NCI-H2107 treated with DMSO at 0.1 percent for 48 hours (cell line): ENCODE measurements around the gene FHOD3.
A peak's percentile ranks its signal among the peaks of the same experiment; 100 is the strongest.

Experiments
- DNase-seq: peaks from one replicate; lab custom pipeline; 2025; ENCODE audit not compliant: unreplicated experiment; lab: John Stamatoyannopoulos, UW

FHOD3 gene

GRCh38 chr18:36403896-36404820 lies 106.6 kb downstream of the FHOD3 start:
- peak; percentile 16 for DNase-seq

- DNase-seq: no peak
Measured at GRCh38 chr18:36405611-36406010, 108.1 kb downstream of the FHOD3 start.

DNA sequence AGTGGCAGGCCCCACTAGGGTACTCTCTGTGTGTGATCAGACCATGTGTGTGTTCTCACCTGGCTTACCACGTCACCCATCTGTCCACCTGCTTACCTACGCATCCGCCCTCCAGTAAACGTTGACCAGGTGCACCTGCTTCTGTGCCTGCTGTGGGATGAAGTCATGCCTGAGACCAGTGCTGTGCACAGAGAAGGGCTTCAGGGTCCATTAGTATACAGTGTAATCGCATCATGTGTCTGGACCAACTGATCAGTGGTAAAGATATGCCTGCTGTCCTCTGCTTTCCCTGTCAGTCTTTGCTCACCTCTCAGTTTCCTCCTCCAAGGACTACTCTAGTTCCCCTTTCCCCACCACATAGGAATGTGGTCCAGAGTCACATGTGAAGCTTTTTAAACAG lies 109.3 kb downstream of the FHOD3 start:
- peak; percentile 80 for DNase-seq

DNA sequence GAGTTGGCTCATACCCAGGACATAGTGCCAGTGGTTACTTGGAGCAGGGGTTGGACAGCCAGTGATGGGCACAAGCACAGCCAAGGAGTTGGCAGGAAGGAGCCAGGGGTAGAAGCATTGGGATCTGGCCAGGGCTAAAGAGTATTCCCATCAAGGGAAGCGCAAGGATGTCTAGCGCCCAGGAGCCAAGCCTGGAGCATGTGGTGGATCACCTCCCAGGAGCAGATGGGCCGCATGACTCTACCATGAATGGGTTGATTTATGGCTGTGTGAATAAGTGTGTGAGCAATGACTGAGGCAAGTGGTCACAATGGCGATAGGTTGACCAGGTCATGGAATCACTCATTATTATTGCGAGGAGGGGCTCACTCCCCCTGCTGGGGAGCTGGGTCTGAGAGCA lies 111.1 kb downstream of the FHOD3 start:
- no peak for DNase-seq

- no peak for DNase-seq
Measured at GRCh38 chr18:36409779-36410178, 112.3 kb downstream of the FHOD3 start.

- no peak for DNase-seq
Measured at GRCh38 chr18:36410346-36410745, 112.8 kb downstream of the FHOD3 start.

DNA sequence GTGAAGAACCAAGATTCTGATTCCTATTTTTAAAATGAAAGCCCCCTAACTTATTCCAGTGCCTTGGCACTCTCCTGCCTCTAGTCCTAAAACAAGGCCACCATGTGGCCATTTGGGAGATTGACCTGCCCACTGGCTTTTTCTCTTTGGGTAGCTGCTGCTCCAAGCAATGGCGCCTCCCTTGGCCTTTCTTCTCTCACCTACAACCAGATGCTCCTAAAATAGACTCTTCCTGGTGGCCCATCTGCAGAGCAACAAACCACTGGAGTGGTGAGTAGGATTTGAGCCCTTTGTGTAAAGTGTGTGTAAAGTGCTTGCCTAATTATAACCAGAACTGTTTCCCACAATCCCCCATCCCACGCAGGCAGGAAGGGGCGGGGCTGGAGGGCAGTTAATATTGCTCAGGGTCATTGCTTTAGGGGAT lies 114.2 kb downstream of the FHOD3 start:
- peak; percentile 30 for DNase-seq

GRCh38 chr18:36412778-36413177 lies 115.3 kb downstream of the FHOD3 start:
- no peak for DNase-seq

GRCh38 chr18:36415171-36415570 lies 117.7 kb downstream of the FHOD3 start:
- no peak for DNase-seq

GRCh38 chr18:36415625-36416024 lies 118.1 kb downstream of the FHOD3 start:
- DNase-seq: no peak

GRCh38 chr18:36419188-36419899 lies 121.8 kb downstream of the FHOD3 start:
- no peak for DNase-seq

DNA sequence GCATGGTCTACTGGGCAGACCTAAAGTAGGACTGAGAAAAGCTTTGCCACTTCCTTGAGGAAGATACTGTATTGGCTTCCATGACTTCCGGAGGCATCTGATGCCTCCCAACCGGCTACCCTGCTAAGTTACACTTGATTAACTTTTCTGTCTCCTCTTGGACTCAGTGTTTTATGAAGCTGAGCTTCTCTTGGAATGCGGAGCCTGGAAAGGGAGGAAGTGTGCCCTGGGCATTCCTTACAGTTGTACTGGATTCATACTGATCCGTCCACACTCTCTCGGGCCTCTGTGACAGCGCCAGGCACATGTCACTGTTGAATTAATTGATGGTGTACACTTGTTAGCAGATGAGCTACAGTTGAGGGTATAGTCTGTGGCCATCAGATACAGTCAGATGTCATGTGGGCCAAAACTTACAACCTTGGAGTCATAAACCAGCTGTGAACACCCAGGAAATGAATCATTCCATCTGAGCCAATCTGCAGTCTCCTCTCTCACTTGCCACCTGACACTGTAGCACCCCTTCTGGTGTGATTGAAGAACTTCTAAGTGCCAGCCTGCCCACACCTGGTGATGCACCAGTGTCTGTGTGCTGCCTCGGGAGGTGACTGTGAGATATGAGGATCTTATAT lies 122.5 kb downstream of the FHOD3 start:
- DNase-seq: peak; percentile 33

- no peak for DNase-seq
Measured at GRCh38 chr18:36420826-36421225, 123.3 kb downstream of the FHOD3 start.

- no peak for DNase-seq
Measured at GRCh38 chr18:36424741-36425142, 127.2 kb downstream of the FHOD3 start.

- no peak for DNase-seq
Measured at GRCh38 chr18:36427369-36427768, 129.9 kb downstream of the FHOD3 start.

DNA sequence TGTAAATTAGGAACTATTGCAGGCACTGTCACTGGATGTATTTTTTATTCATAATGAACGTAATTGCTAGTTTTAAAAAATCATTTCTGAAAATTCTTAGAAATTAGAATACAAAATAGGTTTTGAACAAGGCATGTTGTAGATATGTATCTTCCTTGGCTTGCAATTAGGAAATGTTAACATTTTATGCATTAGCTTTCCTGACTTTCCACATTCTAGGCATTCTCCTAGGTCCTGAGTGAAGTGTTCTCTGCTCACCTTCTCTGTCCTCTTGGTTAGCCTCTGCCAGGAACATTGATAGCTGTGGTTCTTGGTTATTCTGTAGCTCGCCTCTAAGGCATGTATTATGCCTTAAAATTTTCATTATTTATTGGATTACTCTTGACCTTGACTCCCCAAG lies 130.3 kb downstream of the FHOD3 start:
- no peak for DNase-seq

GRCh38 chr18:36428431-36429029 lies 131.0 kb downstream of the FHOD3 start:
- no peak for DNase-seq

DNA sequence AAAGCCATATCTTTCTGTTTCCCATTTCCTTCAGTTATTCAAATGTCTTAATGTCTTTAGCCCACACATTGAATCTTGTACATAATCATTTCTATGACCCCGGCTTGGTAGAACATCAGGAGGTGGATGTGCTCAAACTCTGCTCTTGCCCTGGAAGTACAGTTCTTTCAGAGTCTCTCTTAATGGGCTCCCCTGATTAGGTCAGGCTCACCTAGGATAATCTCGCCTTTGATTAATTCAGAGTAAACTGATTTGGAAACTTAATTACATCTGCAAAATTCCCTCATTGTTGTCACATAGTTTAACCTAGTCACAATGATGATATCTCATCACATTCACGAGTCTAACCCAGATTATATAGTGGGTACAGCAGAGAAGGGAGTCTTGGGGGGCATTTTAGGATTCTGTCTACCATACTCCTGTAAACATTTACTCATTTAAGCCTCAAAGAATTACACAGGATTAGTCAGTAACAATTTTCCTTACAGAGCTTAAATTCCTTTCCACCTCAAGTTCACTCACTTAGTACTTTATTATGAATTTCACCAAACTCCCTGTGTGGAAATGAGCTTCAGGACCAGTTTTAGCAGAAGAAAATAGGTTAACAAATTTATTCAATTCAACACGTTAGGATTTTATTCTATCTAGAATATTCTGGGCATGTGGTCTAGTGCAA lies 135.5 kb downstream of the FHOD3 start:
- DNase-seq: no peak

DNA sequence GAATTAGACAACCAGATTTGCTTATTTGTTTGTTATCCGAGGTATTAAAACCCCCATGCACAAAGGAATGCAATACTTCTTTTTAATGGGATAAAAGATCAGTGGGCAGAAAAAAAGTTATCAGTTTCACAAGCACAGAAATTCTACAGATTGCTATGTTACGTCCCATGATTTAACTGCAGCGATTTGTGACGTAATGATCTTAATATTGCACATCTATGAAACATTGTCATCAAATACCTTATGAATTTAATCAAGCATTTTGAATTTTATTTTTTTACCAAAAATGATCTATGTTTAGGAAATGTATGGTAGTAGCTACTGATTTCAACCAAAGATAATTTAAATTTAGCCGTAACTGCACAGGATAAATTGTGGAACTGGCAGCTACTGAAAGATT lies 138.9 kb downstream of the FHOD3 start:
- no peak for DNase-seq

DNA sequence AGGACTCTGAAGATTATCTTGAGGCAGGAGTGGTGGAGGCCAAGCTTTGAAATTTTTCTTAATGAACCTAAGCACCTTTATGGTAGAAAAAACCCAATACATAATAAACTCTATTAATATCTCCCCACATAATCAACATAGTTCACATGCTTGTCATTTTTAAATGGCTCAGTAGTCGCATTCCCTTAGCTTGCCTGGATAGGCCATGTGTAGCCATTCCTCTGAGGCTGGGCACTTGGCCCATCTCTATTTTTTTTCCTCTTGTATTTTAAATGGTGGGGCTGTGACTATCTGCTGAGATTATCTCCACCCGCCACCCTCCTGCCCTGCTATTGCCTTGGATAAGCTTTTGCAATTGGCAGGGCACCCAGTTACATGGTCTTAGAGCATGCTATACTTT lies 143.1 kb downstream of the FHOD3 start:
- no peak for DNase-seq
